ENCODE results near the gene PTPRH.
"Not testable (repeated sequence)": the region's sequence is repeated elsewhere in the genome, so short reads cannot be mapped to it uniquely, and the experiment has no call there.

The PTPRH gene

DNA sequence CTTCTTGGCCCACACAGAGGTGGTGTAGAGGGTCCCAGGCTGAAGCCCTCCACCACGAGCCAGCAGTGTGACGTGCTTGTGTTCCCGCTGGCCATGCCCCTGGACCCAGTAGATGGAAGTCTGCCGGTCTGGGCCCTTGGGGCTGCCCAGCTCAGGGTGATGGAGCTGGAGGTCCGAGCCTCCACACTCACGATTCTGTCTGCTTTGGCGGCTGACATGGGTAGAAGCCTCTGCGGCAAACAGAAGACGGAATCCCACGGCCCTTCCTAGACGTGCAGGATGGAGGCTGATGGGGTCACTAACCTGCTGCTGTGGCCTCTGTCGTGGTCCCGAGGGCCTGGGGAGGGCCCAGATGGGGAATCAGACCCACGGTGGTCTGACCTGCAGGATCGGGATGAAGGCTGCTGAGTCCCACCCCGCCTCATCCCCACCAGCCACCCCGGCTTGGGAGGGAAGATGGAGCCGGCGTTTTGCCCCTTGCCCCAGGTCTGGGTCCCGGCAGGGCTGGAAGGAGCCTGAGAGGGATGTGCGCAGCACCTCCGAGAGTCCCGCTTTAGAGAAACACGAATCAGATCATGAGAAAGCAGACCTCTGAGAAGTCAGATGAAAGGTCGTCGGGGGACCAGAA, 14.9 kb upstream of the PTPRH start:
- DNase-seq = no peak

DNA sequence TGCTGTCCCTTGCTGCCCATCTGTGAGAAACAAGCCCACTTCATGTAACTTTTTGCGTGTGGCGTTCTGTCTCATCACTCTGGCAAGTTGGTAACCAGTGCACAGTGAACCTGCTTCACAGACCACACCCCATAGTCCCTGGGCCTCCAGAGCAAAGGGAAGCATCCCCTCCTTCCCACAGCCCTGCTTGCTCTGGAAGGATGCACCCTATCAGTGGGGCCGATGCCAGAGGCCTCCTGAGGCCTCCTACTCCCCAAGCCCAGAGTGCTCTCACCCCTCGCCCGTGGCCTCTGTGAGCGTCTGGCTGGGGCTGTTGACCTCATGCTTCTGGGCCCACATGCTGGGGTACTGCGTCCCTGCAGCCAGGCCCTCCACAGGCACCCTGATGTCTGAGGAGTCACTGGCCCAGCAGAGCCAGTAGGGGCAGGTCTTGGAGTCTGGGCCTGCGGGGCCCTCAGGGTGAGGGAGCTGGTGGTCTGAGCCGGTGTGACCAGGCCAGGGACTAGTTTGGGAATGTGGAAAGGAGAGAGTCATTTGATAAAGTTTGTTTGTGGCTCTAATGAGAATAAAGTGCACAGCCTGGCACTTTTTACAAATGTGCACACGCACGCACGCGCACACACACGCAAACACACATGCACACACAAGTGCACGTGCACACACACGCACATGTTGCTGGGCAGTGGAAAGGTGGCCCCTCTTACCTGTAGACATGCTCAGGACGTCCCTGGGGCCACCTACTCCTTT, 14.2 kb upstream of the PTPRH start:
- DNase-seq = no peak

DNA sequence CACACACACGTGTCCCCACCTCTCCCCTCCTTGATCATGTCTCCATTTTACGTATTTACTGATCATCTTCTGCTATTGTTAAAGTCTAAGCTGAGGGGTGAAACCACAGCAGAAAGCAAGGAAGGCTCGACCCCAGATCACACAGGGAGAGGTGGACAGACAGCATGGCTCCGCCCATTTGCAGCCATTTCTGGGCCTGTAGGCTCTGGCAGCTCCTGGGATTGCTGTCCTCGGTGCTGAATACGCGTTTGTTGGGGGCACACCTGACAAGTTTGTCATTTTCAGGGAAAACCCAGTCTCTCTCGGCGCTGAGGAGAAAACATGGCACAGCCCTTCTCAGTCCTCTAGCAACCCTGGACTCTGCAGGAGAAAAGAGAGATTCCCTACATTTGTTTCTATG, 11.2 kb upstream of the PTPRH start:
- no peak for DNase-seq

DNA sequence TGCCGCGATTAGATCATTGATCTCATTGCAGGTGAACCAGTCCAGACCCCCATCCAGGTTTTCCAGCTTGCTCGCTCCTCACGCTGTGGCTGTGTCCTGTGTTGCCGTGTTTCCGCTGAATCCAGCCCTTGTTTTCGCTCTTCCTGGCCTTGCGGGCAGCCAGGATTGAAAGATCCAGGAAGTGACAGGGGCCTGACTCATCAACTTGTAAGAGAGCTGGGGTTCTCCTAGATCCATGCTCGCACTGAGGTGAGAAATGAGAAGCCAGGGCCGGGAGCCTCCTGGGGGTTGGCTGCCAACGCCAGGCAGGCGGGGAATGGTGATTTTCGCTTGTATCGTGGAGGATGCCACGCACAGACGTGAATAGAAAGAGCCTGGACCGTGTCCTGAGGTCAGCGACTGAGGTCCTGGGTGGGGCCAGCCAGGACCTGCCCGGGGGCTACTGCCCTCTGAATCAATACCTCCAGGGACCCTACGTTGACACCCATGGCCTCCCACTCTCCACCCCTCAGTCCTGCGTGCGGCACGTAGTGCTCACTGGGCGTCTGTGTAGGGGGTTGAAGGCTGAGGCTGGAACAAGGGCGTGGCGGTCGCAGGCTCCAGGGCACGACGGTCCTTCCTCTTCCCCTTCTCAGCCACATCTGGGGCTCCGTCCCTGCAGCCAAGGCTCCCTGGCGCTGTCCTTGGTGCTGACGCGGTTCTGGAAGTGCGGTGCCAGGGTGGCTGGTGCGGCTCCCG, 7.3 kb upstream of the PTPRH start:
- DNase-seq = peak; percentile 96

DNA sequence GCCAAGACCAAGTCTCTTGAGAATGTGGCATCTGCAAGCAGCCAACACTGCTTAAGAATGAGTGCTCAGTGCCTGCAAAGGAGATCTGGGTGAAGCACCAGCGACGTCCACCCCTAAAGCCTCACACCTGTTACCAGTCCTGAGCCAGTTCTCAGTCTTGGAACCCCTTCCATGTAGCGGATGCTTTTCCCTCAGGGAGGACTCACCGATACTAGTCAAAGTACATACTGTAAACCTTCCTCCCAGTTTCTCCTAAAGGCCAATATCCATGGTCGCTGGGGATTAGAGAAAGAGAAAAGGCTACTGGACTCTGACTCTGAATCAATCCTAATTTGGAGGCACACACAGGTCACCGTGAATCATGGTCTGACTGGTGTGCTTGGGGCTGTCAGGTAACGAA, 4.2 kb upstream of the PTPRH start:
- DNase-seq = no peak

DNA sequence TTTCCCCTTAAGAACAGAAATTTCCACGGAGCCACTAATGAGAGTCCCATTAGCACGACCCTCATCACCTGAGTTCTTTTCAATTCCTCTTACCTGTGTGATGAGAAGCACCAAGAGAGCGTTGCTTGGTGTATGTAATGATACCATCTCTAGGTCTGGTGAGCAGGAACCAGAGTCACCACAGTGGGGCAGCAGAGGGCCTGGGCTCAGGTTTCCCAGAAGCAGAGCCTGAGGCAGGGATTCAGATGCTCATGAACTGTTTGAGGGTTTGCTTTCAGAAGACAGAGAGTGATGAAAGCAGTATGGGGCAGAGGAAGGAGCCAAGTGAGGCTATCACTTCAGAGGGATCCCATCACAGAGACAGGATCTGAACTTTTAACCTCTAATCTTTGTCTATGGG, 3.1 kb upstream of the PTPRH start:
- no peak for DNase-seq

DNA sequence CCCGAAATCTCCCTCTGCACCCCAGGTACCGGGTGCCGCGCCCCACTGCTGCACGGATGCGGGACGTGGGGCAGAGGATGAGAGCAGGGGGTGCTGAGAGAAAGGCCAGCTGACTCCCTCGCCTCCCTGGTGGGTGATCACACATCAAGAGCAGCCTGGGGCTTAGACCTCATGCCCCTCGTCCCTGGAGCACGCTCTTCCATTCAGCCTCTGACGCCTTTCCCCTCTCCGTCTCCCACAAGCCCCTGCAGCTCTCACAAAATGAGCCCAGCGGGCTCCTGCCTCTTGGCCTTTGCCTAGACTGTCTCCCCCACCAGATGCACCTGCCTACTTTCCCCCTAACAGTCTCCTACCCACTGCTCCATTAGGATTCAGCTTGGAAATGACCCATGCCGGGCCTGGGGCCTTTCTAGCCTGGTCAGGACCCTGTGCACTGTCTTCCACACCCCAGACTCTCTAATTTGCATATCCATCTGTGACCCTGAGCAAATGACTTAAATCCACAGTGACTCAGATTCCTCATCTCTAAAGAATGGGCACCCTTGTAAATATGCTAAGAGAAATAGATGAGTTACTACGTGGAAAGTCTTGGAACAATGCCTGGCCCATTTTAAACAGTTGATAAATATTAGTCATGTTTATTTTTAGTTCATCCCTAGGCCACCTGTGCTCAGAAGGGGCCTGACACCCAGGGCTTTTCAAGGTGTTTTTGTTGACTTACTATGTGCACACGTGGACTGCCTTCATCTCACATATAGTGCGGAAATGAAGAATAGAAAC, 582 bp upstream of the PTPRH start:
- no peak for DNase-seq

DNA sequence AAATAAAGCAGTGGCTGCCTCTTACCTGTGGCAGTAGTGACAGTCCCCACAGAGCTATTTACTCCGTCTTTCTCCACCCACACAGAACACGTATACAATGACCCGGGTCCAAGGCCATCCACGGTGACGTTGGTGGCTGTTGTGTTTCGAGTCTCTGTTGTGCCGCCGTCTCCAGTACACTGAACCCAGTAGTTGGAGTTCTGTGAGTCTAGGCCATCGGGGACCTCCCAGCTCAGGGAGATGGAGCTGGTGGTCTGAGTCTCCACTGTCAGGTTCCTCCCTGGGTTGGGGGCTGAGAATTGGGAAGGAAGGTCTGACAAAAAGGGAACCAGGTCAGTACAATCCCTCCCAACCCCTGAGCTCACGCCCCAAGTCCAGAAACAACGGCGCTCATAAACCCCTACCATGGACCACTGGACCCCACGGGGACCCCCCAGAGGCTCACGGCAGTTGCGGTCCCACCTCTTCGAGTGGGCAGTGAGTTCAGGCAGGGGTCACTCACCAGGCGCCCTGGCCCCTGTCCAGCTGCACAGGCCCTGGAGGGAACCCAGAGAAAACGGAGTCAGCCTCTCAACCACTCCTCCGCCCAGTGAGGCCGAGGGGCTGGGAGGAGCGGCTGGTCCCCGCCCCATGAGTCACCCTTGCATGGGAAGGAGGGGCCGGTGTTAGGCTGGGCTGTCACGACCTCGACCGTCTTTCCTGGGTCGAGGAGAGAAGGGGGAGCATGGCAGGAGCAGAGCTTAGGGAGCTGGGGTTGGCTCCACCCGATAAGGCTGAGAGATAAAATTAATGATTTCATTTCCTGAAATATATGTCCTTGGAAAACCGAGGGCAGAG, 2.4 kb downstream of the PTPRH start:
- no peak for DNase-seq

DNA sequence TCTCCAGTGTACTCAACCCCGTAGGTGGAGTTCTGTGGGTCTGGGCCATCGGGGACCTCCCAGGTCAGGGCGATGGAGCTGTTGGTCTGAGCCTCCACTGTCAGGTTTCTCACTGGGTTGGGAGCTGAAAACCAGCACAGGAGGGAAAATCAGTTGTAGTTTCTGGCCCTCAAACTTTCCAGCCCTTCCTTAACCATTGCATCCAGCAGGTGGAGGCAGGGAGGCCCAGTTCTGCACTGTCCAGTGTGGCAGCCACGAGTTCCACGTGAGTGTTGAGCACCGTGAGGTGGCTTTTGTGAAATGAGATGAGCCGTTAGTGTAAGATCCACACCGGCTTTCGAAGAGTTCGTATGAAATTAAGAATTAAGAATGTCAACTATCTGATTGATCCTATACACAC, 7.1 kb downstream of the PTPRH start:
- not testable (repeated sequence) for DNase-seq

DNA sequence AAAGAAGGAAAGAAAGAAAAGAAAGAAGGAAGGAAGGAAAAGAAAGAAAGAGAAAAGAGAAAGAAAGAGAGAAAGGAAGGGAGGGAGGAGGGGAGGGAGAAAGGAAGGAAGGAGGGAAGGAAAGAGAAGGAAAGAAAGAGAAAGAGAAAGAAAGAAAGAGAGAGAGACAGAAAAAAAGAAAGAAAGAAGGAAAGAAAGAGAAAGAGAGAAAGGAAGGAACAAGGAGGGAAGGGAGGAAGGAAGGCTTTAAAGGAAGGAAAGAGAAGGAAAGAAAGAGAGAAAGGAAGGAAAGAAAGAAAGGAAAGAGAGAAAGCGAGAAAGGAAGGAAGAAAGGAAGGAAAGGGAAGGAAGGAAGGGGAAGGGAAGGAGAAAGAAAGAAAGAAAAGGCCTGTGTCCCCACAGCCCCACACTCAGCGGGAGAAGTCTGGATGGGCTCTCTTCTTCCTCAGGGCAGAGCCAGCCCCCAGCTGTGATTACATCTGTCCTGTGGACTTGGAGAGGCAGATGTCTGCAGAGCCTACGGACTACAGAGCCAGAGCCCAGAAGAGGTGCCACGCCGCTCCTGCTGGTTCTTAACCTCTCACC, 9.6 kb downstream of the PTPRH start:
- no peak for DNase-seq

DNA sequence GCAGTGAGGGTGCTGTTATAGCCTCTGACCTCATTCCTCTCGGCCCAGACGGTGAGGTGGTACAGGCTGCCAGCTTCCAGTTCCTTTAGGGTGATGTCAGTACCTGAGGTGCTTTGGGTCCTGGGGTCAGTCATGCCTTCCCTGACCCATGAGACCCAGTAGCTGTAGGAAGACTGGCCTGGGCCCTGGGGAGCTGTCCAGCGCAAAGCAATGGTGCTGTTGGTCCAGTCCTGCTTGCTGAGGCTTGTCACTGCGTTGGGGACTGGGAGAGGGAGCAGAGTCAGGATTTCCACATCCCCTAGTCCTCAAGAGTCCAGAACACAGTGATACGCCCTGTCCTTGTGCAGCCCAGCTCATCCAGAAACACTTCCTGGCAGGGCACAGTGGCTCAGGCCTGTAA, 10.7 kb downstream of the PTPRH start:
- DNase-seq = no peak

DNA sequence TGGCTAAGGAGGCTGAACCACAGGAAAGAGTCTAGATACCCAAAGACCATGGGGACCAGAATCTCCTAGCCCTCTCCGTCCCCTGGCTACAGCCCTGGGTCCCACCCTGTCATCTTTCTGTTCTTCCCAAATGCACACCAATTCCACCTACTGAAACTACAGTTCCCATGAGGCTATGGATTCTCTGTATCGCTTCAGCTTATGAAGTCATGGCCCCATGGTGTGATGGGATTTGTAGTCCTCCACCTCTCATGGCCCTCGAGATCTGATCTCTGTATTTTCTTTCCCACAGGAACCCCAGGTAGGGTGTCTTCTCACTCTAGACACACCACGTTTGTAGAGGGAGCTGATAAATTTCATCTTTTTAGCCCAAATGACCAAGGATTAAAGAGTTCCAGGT, 11.8 kb downstream of the PTPRH start:
- no peak for DNase-seq

DNA sequence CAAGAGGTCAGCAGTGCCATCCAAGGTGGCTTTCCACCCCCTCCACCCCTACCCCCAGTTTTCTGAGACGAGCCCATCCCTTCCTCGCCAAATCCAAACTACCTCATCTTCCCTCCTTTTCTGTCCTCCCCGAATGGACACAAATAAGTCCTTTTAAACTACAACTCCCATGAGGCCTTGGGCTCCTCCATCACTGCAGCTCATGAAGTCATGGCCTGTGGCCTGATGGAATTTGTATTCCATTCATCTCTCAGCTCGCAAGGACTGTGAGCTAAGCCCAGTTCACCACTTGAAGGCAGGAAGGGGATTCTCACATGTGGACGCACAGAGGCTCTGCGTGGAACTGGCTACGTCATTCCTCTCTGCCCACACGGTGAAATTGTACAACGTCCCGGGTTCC, 12.5 kb downstream of the PTPRH start:
- no peak for DNase-seq

DNA sequence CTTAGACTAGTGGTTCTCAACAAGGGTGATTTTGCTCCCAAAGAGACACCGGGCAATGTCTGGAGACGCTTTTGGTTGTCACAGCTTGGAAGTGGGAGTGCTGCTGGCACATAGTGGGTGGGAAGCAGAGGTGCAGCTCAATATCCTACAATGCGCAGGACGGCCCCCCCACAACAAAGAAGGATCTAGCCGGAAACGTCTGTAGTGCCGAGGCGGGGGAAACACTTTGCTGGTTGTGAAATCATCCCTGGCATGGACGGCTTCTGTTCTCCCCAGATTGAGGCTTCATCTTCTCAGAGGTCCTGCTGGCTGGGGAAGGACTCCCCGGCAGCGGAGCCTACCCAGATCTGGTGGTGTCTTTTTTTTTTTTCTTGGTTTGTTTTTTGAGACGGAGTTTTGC, 15.8 kb downstream of the PTPRH start:
- DNase-seq = no peak

DNA sequence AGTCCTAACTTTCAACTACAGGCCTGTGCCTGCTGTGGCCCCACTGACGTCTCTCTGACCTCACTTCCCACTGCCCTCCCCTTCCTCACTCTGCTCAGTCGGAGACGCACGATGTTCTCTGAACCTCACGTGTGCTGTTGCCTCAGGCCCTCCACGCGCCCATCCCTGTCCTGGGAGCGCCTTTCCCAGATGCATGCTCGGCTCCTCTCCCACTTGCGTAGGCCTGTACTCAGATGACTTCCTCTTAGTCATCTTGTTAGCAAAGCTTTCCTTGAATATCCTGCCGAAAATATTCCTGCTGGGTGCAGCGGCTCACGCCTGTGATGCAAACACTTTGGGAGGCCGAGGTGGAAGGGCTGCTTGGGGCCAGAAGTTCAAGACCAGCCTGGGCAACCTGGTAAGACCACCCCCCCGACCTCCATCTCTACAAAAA, 19.9 kb downstream of the PTPRH start:
- DNase-seq = no peak

DNA sequence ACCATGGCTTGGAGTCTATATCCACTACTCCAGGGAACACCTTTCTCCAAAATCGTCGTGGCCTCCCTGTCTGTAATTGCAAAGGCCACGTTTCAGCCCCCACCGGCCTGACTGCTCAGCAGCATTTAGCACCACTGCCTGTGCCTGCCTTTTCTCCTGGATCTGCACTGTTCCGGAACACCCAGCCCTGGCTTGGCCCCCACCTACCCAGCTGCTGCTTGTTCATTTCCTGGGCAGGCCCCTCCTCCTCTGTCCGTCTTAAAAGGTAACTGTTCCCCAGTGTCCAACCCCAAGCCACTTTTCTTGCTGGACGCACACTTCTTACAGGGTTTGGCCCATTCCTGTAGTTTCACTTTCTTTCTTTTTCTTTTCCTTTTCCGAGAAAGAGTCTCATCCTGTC, 20.7 kb downstream of the PTPRH start:
- DNase-seq = no peak

DNA sequence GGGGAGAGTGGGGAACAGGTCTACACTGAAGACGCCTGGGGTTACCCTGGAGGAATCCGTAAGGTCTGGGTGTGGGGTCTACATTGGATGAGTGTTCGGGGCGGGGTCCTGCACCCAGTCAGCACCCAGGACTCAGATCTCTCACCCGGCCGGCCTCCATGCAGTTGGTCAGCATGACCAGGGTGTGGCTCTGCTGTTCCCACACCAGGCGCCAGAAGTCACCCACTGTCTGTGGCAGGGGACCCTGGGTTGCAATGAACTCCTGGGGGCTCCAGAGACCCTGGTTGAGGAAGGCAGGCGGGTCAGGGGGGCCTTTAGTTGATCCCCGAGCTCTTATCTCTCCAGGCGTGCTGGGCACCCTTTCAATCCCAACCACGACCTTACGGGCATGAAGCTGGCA, 23.2 kb downstream of the PTPRH start:
- DNase-seq = no peak

DNA sequence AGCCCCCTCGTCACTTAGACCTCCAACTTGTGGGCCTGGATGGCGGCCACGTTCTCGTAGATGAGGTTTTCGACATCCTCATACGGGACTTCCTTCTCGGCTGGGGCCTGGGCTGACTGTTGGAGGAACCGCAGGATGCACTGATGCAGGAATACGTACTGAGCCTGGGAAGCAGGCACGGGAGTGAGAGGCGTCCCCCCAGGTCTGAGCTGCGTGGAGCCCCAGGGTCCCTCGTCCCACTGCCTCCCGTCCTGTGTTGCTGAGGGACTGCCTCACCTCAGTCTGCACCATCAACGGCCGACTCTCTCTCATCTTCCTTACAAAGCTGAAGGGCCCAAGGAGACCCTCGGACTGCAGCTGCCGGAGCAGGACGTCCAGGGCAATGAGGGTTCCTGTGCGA, 27.6 kb downstream of the PTPRH start:
- no peak for DNase-seq

DNA sequence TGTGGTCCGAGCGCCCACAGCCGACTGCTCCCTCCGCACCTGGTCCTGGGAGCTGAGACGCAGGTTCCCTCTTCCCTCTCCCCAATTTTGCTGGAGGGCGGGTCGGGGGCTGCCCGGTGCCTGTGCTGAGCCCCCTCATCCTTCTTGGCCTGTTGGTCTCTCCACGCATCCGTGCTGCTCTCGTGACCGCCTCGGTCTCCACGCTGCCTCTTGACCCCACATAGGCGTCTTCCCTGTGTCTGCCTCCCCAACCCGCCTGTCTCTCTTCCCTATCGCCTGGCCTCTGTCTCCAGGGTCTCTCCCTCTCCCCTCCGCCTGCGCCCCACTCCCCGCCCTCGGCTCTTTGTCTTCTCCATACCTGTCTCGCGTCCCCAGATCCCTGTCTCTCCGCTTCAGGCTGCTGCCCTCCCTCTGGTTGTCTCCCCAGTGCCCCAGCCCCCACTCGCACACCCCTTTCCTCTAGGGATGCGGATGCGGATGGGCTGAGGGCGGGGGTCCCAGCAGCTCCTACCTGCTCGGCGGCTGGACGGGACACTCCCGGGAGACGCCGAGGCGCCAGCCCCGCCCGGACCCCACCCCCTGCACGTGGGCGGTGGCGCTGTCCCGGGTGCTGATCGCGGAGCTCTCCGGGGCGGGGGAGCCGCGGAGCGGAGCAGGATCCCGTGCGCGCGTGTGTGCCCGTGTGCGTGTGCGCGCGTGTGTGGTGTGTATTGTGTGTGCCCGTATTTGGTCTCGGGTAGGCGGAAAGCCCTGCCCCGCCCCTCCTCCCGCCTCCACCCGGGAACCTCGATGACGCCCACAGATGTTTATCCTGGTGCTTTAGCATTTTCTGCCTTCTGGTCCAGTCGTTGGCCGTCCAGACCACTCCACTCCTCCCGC, 29.5 kb downstream of the PTPRH start, which contains the start of gene SYT5:
Gene SYT5 (minus strand): TSS at position 684 of the 879 bp plus-strand sequence. CDS start 1,248 bp downstream, outside the sequence.
- peak; percentile 23 for DNase-seq

DNA sequence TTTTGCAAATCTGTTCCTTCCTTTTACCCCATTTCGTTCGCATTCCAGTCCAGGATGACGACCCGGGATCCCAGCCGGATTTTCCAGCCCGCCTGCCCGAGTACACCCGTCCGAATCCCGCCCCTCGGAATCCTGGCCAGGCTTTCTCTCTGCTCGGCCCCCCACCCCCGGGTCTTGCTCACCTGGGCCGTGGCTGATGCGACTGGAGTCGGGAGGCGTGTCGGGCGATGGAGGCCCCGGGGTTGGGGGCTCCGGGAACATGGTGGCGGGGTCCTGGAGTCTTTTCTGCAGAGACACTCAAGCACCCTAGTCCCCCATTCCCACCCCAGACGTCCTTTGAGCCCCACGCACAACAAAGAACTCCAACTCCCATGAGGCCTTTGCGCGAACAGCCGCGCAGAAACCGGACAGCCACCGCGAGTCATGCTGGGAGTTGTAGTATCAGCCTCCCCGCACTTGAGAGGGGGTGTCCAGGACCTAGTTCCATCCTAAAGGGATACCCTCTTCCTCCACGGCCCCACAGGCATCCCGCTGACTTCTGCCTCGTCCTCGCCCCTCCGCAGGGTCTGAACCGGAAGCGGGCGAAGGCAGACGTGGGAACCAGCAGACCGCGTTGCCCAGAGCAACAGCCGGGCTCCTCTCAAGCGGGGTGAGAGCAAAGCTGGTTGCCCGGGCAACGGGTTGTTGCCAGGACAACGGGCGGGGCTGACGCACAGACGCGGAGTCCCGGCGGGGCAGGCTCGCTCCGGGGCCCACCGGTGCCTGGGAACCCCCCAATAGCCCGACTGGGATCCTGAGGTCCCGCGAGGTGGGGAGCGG, 30.3 kb downstream of the PTPRH start:
- DNase-seq = peak; percentile 94
